ENCODE results near the gene ACBD6.

GRCh38 chr1:180488661-180489060 lies 13.7 kb downstream of the ACBD6 start:
- TF ChIP-seq CTCF (IDR thresholded peaks at IDR 0.05): no peak
- no peak for TF ChIP-seq ZFX (IDR thresholded peaks at IDR 0.05; ENCODE audit: borderline replicate concordance)

Measured in 22Rv1 (cell line).